ENCODE results near the gene MCM8.

MCM8 gene

DNA sequence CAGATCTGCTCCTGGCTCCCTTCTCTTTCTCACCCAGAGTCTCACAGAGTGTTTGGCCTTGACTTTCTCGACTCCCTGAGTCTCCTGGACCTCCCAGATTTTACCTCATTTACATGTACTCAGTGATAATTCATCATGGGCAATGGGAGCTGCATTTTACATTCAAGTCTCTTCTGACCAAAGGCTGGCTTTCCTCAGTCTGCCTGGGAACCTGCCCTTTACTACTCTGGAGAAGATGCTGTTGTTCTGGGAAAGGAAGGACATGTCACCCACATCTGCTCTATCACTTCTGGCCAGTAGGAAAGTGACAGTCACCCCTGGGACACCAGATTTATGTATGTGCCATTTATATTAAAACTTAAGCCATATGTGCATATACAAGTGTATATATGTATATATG, 96.0 kb downstream of the MCM8 start:
- no peak for DNase-seq

DNA sequence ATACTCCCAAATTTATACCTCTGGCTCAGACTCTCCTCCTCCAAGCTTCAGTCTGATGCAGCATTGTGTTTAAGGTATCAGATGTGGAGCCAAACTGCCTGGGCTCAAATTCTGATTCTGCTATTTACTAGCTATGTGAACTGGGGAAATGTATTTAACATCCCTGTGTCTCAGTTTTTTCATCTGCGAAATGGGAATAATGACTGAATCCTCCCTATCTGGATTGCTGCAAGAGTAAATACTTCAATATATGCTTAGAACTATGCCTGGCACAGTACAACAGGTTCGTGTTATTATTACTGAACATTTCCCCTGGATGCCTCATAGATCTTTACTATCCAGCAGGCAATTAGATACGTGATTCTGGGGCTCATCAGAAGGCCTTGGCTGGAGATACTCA, 97.9 kb downstream of the MCM8 start:
- DNase-seq = no peak
